GM08714 (cell line): ENCODE results near the gene ZNF77.
A peak's percentile ranks its signal among the peaks of the same experiment; 100 is the strongest.
"Not testable (repeated sequence)": the region's sequence is repeated elsewhere in the genome, so short reads cannot be mapped to it uniquely, and the experiment has no call there.

Experiments used
- H3K4me3 ChIP-seq: fragments of 200-500 bp; sonication (Bioruptor generic); 2 replicates; pipeline ENCODE4 v1.5.1; 2014; ENCODE audit warnings: mild to moderate bottlenecking, low read length, inconsistent platforms
- ZNF274 ChIP-seq: IDR thresholded peaks from 2 replicates; pipeline ENCODE4 v1.6.1; 2012; ENCODE audit warnings: mild to moderate bottlenecking, low read depth, low read length

Gene ZNF77

GRCh38 chr19:2977746-2978138 is 33.0 kb upstream of the ZNF77 start:
- H3K4me3 ChIP-seq: peak overlapping the region; percentile 13; the same call in 1 of the 2 replicates
- no peak for TF ChIP-seq ZNF274

- no peak for TF ChIP-seq ZNF274
- H3K4me3 ChIP-seq: peak within 1 kb of the TSS; percentile 78
Observed at GRCh38 chr19:2977001-2977745, 32.4 kb upstream of the ZNF77 start, which contains the start of gene TLE6. TSS of gene TLE6 (plus strand) at chr19:2977564. CDS start at chr19:2978234, 670 bp downstream.

- TF ChIP-seq ZNF274: no peak
- peak overlapping the region; percentile 78 for H3K4me3 ChIP-seq
Observed at GRCh38 chr19:2976609-2977000, 31.8 kb upstream of the ZNF77 start.

GRCh38 chr19:2974342-2975041 is 29.7 kb upstream of the ZNF77 start:
- no peak overlapping the region for H3K4me3 ChIP-seq
- TF ChIP-seq ZNF274: no peak

GRCh38 chr19:2973229-2973628 is 28.5 kb upstream of the ZNF77 start:
- no peak overlapping the region for H3K4me3 ChIP-seq
- TF ChIP-seq ZNF274: no peak

- no peak for TF ChIP-seq ZNF274
- no peak overlapping the region for H3K4me3 ChIP-seq
Observed at GRCh38 chr19:2970201-2970835, 25.5 kb upstream of the ZNF77 start.

GRCh38 chr19:2969104-2969504 is 24.3 kb upstream of the ZNF77 start:
- H3K4me3 ChIP-seq: no peak overlapping the region
- no peak for TF ChIP-seq ZNF274

GRCh38 chr19:2967972-2968371 is 23.2 kb upstream of the ZNF77 start:
- TF ChIP-seq ZNF274: no peak
- no peak overlapping the region for H3K4me3 ChIP-seq

GRCh38 chr19:2964874-2965273 is 20.1 kb upstream of the ZNF77 start:
- H3K4me3 ChIP-seq: no peak overlapping the region
- no peak for TF ChIP-seq ZNF274

- H3K4me3 ChIP-seq: not testable (repeated sequence)
Observed at GRCh38 chr19:2963631-2964030, 18.9 kb upstream of the ZNF77 start.

- no peak for TF ChIP-seq ZNF274
- H3K4me3 ChIP-seq: no peak overlapping the region
Observed at GRCh38 chr19:2963122-2963521, 18.4 kb upstream of the ZNF77 start.

GRCh38 chr19:2962018-2962670 is 17.4 kb upstream of the ZNF77 start:
- H3K4me3 ChIP-seq: no peak overlapping the region
- TF ChIP-seq ZNF274: no peak

- no peak for TF ChIP-seq ZNF274
- no peak overlapping the region for H3K4me3 ChIP-seq
Observed at GRCh38 chr19:2960120-2960519, 15.3 kb upstream of the ZNF77 start.

- H3K4me3 ChIP-seq: no peak overlapping the region
- TF ChIP-seq ZNF274: no peak
Observed at GRCh38 chr19:2957160-2957559, 12.4 kb upstream of the ZNF77 start.
